SK-MEL-5 (cell line): ENCODE results near the gene MOV10L1. TPM values are rescaled to one million over a fixed set of nuclear protein-coding genes. Genes with fewer than 3 reads are reported as not detected.

Source experiments
- DNase-seq: peaks from one replicate; pipeline ENCODE4 v3.0.0-alpha.2; 2016; ENCODE audit warnings: low read depth, low spot score
- in situ Hi-C: cut with HindIII; loops from 2 replicates; pipeline ENCODE4 v1.10.0; 2016; ENCODE audit warnings: low sequenced_read_pairs, high pct_unique_total_duplicates, low pct_unique_long_range_greater_than_20kb
- polyA plus RNA-seq, 2 experiments: library from polyadenylated mRNA; depleted of rRNA; stranded (reverse); fragments of >200 nt; gene quantifications; 2 replicates each; pipeline ENCODE4 v1.2.3, GENCODE V29; 2015
- total RNA-seq: library from RNA; depleted of rRNA; stranded (reverse); fragments of >200 nt; shearing (Covaris generic); gene quantifications from 2 replicates; pipeline ENCODE4 v1.2.3, GENCODE V29; 2014; rRNA removed

Gene MOV10L1
- total RNA-seq: 0.08 TPM in 1 of 2 replicates, not detected in the other
- not detected in 2 replicates for polyA plus RNA-seq (2015; cell fraction: cytosol; rRNA removed)
- polyA plus RNA-seq (2015; cell fraction: nucleus; rRNA removed): 1.4 TPM in 1 of 2 replicates, not detected in the other

GRCh38 chr22:50089682-50090411 lies at the start of gene MOV10L1:
MOV10L1 (plus strand) TSS chr22:50090006; CDS start chr22:50090089, 83 bp downstream.
- peak; percentile 21 for DNase-seq
- in situ Hi-C loops: no loop called here

GRCh38 chr22:50040717-50041116 lies 49.1 kb upstream of the MOV10L1 start:
- DNase-seq: no peak

GRCh38 chr22:50041361-50042065 lies 48.3 kb upstream of the MOV10L1 start:
- in situ Hi-C loops: no loop called here
- DNase-seq: no peak

More at GRCh38 chr22:50040717-50041116, 49.1 kb upstream of the MOV10L1 start:
- in situ Hi-C loops: no loop called here

GRCh38 chr22:50044485-50045118 lies 45.2 kb upstream of the MOV10L1 start:
- no peak for DNase-seq
- in situ Hi-C loops: no loop called here

GRCh38 chr22:50045211-50046018 lies 44.4 kb upstream of the MOV10L1 start:
- in situ Hi-C loops: no loop called here
- DNase-seq: no peak

- in situ Hi-C loops: no loop called here
- DNase-seq: no peak
These were observed 43.8 kb upstream of the MOV10L1 start for GRCh38 chr22:50046019-50046415.

DNA sequence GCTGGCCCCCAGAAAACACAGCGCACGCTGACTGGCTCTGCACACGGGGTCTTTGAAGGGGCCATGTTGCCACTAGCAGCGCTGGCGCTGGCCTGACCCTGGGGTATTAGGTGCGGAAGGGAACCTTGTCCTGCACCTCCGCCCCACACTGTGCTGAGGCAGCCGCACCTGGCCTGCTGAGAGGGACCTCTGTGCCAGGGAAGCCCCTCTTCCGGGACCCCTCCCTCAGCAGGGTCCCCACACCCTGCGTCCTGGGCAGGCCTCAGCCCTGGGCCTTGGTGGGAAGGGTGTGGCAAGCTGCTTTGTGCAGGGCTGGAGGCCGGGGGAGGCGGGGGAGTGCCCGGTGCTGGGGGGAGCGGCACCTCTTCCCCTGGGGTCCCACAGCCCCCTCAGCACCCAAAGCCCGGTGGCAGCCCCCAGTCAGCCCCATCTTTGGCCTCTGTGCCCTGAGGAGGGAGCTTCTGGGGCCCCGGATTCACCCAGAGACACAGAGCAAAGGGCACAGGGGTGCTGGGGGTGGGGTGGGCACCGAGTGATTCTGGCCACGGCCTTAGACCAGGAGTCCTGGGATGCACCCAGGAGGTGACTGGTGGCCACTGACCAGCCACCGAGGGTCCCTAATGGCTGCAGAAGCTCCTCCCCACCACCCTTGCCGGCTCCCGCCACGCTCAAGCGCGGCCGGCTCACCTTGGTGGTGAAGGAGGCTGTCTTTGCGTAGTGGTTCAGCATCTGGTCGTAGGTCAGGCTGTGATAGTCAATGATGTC lies 43.1 kb upstream of the MOV10L1 start:
- in situ Hi-C loops: no loop called here

DNA sequence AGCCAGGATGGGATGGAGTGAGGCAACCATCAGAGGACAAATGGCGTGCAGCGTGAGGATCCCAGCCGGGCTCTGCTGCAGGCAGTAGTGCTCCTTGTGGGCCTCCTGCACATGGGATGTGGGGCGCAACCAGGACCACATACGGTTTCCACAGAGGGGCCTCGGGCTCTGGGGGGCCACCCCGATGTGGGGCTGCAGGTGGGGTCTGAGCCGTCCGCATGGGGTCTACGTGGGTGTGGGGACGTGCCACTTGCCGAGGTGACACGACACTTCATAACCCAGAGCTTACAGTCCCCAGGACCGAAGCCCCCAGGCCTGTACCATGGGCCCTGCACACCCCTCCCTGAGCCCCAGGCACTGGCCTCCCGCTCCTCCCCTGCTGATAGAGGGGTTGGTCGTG lies 42.5 kb upstream of the MOV10L1 start:
- no peak for DNase-seq
- in situ Hi-C loops: no loop called here

More for the DNA sequence above, 43.1 kb upstream of the MOV10L1 start:
- DNase-seq: no peak

DNA sequence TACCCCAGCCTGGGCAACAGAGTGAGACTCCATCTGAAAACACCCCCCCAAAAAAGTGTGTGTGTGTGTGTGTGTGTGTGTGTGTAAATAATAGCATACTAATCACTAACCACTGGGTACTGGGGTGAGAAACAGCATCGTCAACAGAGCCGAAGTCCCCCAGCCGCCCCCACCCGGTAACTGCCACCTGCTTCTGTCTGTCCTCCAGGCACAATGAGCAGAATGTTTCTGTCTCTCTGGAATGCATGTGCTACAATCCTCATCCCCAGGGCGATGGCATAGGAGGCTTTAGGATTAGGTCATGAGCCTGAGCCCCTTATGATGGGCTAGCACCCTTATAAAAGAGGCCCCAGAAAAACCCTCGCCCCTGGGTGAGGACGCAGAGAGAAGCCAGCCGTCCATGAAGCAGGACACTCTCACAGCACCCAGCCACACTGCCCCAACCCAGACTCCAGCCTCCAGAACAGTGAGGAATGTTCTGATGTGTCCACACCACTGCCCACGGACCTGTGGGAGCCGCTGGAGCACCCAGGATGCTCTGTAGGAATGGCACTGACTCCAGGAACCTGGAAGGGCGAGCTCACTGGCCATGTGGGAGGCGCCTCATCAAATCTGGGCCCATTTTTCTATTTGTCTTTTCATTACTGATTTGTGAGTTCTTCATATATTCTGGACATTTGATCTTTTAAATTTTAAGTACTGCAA lies 41.6 kb upstream of the MOV10L1 start:
- in situ Hi-C loops: no loop called here
- DNase-seq: no peak

DNA sequence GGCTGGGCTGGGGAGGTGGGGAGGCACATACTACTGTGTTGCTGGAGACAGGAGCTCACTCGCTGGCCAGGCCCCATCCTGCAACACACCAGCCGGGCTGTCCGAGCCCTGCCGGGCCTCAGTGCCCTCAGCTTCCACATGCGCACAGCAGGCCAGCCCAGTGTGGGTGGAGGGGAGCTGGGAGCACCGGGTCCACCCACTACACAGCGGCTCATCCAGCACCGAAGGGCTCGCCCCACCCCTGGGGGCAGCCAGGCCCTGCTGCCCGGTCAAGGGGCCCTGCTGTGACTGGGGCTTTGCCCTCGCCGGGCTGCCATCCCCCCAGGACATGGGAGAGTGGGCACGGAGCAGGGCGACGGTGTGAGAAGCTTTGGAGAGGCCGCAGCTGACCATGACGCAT lies 41.0 kb upstream of the MOV10L1 start:
- in situ Hi-C loops: no loop called here

DNA sequence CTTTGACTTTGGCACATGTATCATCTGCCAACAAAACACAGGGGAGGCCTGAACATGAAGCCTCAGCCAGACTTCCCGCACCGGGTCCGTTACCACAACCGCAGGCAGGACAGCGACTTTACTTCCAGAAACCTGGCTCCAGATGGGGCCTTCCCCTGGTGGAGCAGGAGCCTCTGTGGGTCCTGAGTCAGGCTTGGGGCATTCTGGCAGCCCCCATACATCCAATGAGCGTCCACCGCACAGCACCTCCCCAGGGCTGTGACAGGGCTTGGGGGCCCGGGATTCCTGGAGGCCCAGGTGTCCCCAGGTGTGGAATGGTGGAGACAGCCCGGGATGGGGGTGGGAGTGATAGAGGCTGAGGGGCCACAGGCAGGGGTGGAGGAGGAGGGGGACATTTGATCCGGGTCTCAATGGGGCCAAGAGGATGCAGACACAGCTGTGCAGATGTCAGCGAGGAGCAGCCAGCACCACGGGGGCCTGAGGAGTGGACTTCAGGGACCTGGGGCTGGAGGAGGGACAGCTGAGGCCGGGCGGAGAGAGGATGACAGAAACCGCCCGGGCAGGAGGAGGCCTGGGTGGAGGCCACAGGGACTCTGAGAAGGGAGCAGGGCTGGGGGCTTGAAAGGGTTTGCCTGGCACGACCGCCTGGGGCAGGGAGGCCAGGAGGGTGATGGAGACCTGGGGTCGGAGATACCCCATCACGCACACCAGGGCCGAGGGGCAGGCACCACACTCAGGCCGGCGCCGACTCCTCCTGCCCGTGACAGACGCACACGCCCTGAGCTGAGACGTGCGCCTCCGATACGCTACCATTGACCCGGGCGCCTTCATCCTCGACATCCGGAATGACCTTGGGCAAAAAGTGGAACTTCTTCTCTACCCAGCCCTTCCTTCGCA lies 40.3 kb upstream of the MOV10L1 start:
- in situ Hi-C loops: no loop called here
- DNase-seq: no peak

More for the DNA sequence above, 41.0 kb upstream of the MOV10L1 start:
- DNase-seq: no peak

DNA sequence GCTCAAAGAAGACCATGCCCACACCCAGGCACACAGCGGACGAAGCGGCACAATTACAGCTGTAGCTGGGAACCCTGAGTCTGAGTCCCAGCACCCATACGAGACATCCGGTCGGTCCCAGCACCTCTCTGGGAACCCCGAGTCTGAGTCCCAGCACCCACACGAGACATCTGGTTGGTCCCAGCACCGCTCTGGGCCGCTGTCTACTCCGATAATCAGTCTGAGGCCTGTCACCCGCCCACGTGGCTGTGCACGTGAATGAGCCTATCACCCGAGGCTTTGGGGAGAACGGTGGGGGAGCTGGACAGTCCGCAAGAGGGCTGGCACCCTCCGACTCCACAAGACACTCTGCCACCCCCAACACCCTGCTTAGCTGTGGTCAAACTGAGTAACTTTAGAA lies 37.9 kb upstream of the MOV10L1 start:
- DNase-seq: no peak
- in situ Hi-C loops: no loop called here

- DNase-seq: no peak
- in situ Hi-C loops: no loop called here
These were observed 35.9 kb upstream of the MOV10L1 start for GRCh38 chr22:50053861-50054260.

DNA sequence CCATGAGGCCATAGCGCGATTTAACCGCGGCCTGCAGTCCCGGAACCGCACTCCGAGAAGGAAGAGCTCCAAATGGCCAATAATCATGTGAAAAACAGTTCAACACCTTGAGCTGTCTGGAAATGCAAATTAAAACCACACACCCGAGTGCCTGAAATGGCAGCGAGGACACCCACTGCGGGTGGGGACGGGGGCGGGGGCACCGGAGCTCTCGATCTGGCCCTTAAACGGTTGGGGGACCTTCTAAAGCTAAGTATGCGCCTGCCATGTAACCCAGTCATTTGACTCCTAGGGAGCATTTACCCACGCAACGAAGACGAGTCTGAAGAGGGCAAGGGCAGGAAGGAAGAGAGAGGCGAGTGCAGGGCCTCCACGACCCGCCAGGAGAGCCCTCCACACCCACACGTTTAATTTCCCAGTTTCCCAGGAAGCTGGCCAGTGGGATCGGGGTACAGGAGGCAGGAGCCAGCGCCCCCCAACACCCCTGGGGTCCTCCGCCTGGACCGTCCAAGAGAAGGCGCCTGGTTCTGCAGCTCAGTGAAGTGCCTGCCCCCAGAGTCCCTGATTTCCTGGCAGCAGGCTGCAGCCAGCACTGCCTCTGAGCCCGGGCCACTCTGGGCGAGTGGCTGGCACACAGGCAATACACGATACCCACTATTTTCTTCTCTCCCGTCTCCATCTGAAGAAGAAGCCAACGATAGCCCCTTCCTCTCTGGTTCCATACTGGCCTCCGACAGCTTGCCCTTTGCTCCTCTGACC lies 33.4 kb upstream of the MOV10L1 start:
- DNase-seq: no peak
- in situ Hi-C loops: no loop called here
